Osteocyte (in vitro differentiated cells): ENCODE results near the gene TMEM127. TPM values are rescaled to one million over a fixed set of nuclear protein-coding genes. Genes with fewer than 3 reads are reported as not detected.

ENCODE experiments used
- DNase-seq: peaks from one replicate; pipeline ENCODE4 v3.0.0; 2021; ENCODE audit warnings: mixed read lengths; ENCODE audit not compliant: unreplicated experiment; ENCODE audit errors: extremely low spot score
- H3K27ac Mint-ChIP-seq: one replicate; pipeline ENCODE4 v1.8.0; 2021; ENCODE audit warnings: mild to moderate bottlenecking, mixed read lengths; ENCODE audit not compliant: unreplicated experiment
- H3K27me3 Mint-ChIP-seq: one replicate; pipeline ENCODE4 v1.8.0; 2021; ENCODE audit warnings: mixed read lengths; ENCODE audit not compliant: unreplicated experiment
- H3K36me3 Mint-ChIP-seq: one replicate; pipeline ENCODE4 v1.8.0; 2021; ENCODE audit warnings: mixed read lengths; ENCODE audit not compliant: unreplicated experiment
- H3K4me1 Mint-ChIP-seq: one replicate; pipeline ENCODE4 v1.8.0; 2021; ENCODE audit warnings: mixed read lengths; ENCODE audit not compliant: unreplicated experiment
- H3K4me3 Mint-ChIP-seq: one replicate; pipeline ENCODE4 v1.8.0; 2021; ENCODE audit warnings: mild to moderate bottlenecking, moderate library complexity, mixed read lengths; ENCODE audit not compliant: unreplicated experiment
- H3K9me3 Mint-ChIP-seq: one replicate; pipeline ENCODE4 v1.8.0; 2021; ENCODE audit warnings: mixed read lengths; ENCODE audit not compliant: unreplicated experiment
- CTCF ChIP-seq: fragments of 200-600 bp; sonication (generic); IDR thresholded peaks from 2 replicates; pipeline ENCODE4 v1.5.0; 2021; ENCODE audit warnings: antibody characterized with exemption, mild to moderate bottlenecking, moderate library complexity
- total RNA-seq: library from RNA; stranded (reverse); gene quantifications from 2 replicates; pipeline ENCODE4 v1.2.1, GENCODE V29; 2021

Gene TMEM127
- total RNA-seq, 1 donor from 2014 or later = 56.3 TPM

GRCh38 chr2:96218508-96219131, 47.2 kb downstream of the TMEM127 start:
- TF ChIP-seq CTCF = no peak
- Mint-ChIP-seq H3K9me3 (no peaks in the 10 kb centered on the region), H3K4me1 (no peaks in the 10 kb centered on the region), H3K27ac (no peak overlapping the region), H3K27me3 (no peaks in the 10 kb centered on the region), H3K36me3 (no peaks in the 10 kb centered on the region), H3K4me3 (no peak overlapping the region)
- no peak for DNase-seq

DNA sequence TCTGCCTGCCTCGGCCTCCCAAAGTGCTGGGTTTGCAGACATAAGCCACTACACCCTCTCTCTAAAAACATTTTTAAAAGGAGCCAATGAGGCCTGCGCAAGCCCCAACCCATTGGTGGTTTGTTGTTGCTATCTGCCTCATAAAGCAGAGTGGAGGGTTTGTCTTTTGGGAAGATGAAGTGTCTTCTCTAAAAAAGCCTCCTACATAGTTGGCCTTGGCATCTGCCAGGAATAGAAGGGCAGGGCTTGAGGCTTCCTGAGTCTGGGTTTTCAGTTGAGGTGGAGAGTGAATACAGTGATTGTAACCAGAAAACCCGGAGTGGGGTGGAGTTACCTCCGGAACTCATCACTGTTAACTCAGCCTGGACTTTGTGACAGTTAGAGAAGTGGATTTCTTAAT, 51.2 kb downstream of the TMEM127 start:
- Mint-ChIP-seq H3K27me3 (no peaks in the 10 kb centered on the region), H3K27ac (no peak overlapping the region), H3K4me1 (peaks cover 4% of the 10 kb centered on the region), H3K9me3 (no peaks in the 10 kb centered on the region), H3K4me3 (no peak overlapping the region), H3K36me3 (no peaks in the 10 kb centered on the region)
- TF ChIP-seq CTCF = no peak
- no peak for DNase-seq

DNA sequence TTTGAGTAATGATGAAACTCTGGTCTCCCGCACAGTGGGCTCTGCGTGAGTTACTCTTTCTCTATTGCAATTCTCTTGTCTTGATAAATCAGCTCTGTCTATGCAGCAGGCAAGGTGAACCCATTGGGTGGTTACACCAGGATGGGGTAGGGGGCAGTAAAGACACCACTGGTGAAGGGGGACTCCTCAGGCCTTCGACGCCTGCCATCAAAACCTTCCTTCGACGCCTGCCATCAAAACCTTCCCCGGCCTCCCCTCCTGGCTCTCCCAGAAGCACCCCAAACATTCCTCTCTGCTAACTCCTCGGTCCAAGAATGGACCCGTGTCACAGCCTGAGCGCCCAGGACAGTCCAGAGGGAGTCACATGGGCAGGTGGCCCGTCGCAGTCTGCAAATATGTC, 52.4 kb downstream of the TMEM127 start:
- Mint-ChIP-seq H3K36me3 (no peaks in the 10 kb centered on the region), H3K4me1 (peaks cover 11% of the 10 kb centered on the region), H3K27me3 (no peaks in the 10 kb centered on the region), H3K4me3 (no peak overlapping the region), H3K27ac (no peak overlapping the region), H3K9me3 (no peaks in the 10 kb centered on the region)
- no peak for DNase-seq
- TF ChIP-seq CTCF = no peak

GRCh38 chr2:96212339-96212738, 53.5 kb downstream of the TMEM127 start:
- no peak for TF ChIP-seq CTCF
- no peak overlapping the region for H3K4me3 Mint-ChIP-seq
- no peak for DNase-seq
- no peaks in the 10 kb centered on the region for H3K27me3 Mint-ChIP-seq
- no peaks in the 10 kb centered on the region for H3K9me3 Mint-ChIP-seq
- H3K36me3 Mint-ChIP-seq = no peaks in the 10 kb centered on the region
- H3K27ac Mint-ChIP-seq = no peak overlapping the region
- peaks cover 11% of the 10 kb centered on the region for H3K4me1 Mint-ChIP-seq

DNA sequence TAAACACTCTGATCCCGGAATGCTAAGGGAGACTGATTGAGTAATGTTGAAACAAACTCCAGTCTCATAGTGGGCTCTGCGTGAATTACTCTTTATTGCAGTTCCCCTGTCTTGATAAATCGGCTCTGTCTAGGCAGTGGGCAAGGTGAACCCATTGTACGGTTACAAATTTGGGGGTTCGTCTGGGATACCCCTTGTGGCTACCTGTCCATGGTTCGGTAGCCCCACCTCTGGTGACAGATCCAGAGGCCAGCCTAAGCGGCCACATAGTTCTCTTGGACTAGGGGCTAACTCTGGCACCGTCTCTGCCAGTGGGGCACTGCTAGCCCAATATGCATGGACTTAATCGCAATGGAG, 56.1 kb downstream of the TMEM127 start:
- H3K4me3 Mint-ChIP-seq = peak overlapping the region; percentile 86
- H3K9me3 Mint-ChIP-seq = no peaks in the 10 kb centered on the region
- H3K27me3 Mint-ChIP-seq = no peaks in the 10 kb centered on the region
- DNase-seq = no peak
- peak overlapping the region; percentile 91 for H3K27ac Mint-ChIP-seq
- H3K36me3 Mint-ChIP-seq = no peaks in the 10 kb centered on the region
- H3K4me1 Mint-ChIP-seq = peaks cover 35% of the 10 kb centered on the region
- TF ChIP-seq CTCF = no peak
